ENCODE data around the gene LILRA6. TPM values are rescaled to one million over a fixed set of nuclear protein-coding genes. Genes with fewer than 3 reads are reported as not detected.
"Not testable (repeated sequence)": the region's sequence is repeated elsewhere in the genome, so short reads cannot be mapped to it uniquely, and the experiment has no call there.

LILRA6 gene
- total RNA-seq, 2 donors from 2014 or later = 0.23 TPM; not detected in 1

DNA sequence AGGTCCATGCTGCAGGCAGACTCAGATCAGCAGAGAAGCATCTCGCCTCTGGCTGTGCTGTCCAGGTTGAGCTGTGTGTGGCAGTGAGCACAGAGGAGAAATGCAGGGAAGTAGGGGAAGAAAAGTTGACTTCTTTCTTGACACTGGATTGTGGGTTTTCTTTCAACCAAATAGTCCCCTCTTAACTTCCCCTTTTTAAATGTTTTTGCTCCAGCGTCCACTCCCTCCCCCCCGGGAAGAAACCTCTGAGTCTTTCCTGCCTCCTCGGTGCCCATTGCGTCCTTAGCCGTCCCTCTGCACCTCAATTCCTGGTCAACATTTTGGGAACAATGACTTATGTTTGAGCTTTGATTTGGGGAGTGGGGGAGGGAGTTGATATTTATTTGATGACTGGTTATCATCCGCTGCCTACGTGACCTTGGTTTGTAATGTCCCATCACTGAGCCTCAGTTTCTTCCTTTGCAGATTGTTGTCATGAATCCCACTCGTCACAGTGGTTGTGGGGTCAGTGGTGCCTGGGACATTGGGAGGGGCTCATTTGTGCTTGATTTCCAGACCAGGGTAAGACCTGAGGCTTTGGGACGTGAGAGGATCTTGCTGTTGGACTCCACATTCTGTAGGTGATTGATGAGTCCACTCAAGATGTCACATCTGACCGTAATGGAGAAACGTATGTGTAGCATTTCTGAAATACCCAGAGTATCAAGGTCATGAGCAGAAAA is 38.6 kb upstream of the LILRA6 start, which contains the start of gene LILRB2:
LILRB2 (minus strand) TSS at position 104 of the 722 bp plus-strand sequence. CDS start 614 bp downstream, outside the sequence.
- TF ChIP-seq POLR2AphosphoS5 (IDR thresholded peaks at IDR 0.05) = no peak
- TF ChIP-seq POLR2A (IDR thresholded peaks at IDR 0.05) = no peak
- TF ChIP-seq, protein P1, sequence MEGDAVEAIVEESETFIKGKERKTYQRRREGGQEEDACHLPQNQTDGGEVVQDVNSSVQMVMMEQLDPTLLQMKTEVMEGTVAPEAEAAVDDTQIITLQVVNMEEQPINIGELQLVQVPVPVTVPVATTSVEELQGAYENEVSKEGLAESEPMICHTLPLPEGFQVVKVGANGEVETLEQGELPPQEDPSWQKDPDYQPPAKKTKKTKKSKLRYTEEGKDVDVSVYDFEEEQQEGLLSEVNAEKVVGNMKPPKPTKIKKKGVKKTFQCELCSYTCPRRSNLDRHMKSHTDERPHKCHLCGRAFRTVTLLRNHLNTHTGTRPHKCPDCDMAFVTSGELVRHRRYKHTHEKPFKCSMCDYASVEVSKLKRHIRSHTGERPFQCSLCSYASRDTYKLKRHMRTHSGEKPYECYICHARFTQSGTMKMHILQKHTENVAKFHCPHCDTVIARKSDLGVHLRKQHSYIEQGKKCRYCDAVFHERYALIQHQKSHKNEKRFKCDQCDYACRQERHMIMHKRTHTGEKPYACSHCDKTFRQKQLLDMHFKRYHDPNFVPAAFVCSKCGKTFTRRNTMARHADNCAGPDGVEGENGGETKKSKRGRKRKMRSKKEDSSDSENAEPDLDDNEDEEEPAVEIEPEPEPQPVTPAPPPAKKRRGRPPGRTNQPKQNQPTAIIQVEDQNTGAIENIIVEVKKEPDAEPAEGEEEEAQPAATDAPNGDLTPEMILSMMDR (IDR thresholded peaks at IDR 0.05) = no peak
- no peak for DNase-seq (ENCODE audit: low spot score)
- Histone ChIP-seq H3K4me3 (no peak within 1 kb of the TSS), H3K27me3 (replicated peaks; ENCODE audit: insufficient read depth) (peaks cover 6% of the 10 kb centered on the region), H3K9me3 (no peaks in the 10 kb centered on the region), H3K36me3 (no peaks in the 10 kb centered on the region), H3K4me1 (replicated peaks) (no peaks in the 10 kb centered on the region), H3K27ac (no peak within 1 kb of the TSS)
- intact Hi-C loops (cut with DNase I) = no loop called here
- WGBS = 74% methylated on average over 12 of the region's 12 CpGs

DNA sequence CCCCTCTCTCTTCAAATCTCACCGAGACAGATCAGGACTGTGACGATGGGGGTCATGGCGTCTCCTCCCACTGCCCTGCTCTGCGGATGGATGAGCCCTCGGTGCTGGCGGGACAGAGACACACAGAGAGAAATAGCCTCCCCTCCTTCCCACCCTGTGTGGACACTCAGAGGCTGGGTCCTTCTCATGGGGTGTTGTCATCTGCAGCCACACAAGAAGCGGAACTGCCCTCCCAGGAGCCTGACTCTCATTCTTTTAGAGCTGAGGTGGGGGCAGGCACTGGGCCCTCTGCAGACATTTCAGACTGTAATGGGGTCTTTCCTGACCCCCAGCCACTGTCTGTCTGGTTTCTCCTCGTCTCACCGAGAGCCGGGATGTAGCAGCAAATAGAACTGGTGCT is 37.9 kb upstream of the LILRA6 start:
- 40% methylated on average over 10 of the region's 10 CpGs for WGBS
- H3K9me3 ChIP-seq; DNase-seq (ENCODE audit: low spot score); H3K4me1 ChIP-seq (replicated peaks); H3K4me3 ChIP-seq; H3K27ac ChIP-seq; intact Hi-C loops (cut with DNase I); H3K36me3 ChIP-seq; H3K27me3 ChIP-seq (replicated peaks; ENCODE audit: insufficient read depth): not testable (repeated sequence)

DNA sequence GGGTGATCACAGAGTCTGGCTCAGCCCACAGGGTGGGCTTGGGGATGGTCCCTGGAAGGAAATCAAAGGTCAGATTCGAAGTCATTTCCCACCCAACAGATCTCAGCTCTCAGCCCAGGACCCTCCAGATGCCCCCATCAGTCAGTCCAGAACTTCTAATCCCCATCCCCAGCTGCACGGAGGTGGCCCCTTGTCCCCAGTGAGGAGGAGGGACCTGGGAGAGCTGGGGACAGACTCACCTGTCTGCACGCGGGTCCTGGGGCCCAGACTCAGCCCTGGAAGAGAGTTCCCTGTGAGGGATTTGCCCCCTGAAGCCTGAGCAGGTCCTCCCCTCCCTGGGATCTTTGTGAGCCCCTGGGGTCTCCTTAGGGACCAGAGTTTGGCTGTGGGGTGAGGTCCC is 37.4 kb upstream of the LILRA6 start:
- H3K9me3 ChIP-seq; intact Hi-C loops (cut with DNase I); H3K36me3 ChIP-seq; H3K27ac ChIP-seq; H3K4me3 ChIP-seq; H3K4me1 ChIP-seq (replicated peaks); H3K27me3 ChIP-seq (replicated peaks; ENCODE audit: insufficient read depth); DNase-seq (ENCODE audit: low spot score): not testable (repeated sequence)
- 33% methylated on average over 4 of the region's 4 CpGs for WGBS

DNA sequence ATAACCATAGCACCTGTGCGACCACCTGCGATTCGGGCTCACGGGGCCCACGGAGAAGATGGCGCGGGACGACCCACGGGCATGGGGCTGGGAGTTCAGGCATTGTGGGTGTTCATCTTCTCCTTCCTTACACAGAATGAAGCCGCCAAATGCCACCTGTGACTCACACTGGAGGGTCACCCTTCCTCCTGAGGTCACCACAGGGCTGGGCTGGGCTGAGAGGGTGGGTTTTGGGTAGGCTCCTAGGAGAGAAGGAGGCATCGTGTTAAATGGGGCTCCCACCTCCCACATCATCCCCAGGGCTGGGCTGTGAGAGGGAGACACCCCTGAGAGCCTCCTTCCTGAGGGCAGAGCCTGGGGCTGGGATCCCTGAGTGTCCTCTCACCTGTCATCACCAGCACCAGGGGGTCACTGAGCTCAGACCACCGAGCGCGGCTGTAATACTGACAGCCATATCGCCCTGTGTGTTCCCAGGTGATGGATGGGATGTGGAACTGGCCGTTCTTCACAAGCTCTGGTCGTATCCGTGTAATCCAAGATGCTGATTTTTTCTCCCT is 36.9 kb upstream of the LILRA6 start:
- 87% methylated on average over 18 of the region's 18 CpGs for WGBS
- intact Hi-C loops (cut with DNase I) = no loop called here

DNA sequence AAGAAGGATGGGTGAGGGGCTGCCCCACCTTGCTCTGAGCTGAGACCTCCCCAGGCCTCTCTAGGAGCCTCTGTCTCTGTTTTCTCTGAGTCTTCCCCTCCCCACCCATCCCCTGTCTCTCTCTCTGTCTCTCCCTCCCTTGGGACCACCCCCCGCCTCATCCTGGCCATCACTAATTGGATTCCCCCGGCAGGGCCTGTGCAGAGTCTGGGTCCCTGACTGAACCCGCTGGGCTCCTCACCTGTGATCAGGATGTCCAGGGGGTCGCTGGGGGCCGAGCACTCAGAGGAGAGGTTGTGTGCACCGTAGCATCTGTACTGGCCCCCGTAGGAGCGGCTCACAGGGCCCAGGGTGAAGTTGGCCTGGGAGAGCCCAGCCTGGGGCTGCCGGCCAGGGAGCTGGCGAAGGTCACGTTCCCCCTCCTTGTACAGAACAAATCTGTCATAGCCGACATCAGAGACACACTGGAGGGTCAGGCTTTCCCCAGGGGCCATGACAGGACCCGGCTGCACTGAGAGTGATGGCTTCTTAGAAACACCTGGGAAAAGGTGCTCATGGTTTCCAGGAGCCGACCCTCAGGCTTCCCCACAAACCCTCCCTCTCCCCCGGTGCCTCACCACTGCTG is 36.1 kb upstream of the LILRA6 start:
- H3K4me1 ChIP-seq (replicated peaks); intact Hi-C loops (cut with DNase I); H3K4me3 ChIP-seq; DNase-seq (ENCODE audit: low spot score); H3K9me3 ChIP-seq; H3K36me3 ChIP-seq; H3K27ac ChIP-seq; H3K27me3 ChIP-seq (replicated peaks; ENCODE audit: insufficient read depth): not testable (repeated sequence)
- WGBS = 74% methylated on average over 11 of the region's 15 CpGs

More for the DNA sequence above, 36.9 kb upstream of the LILRA6 start:
- DNase-seq (ENCODE audit: low spot score) = no peak
- no peaks in the 10 kb centered on the region for H3K9me3 ChIP-seq
- no peak overlapping the region for H3K27ac ChIP-seq
- TF ChIP-seq POLR2A (IDR thresholded peaks at IDR 0.05) (no peak), POLR2AphosphoS5 (IDR thresholded peaks at IDR 0.05) (no peak)
- TF ChIP-seq, protein P1 (IDR thresholded peaks at IDR 0.05) = no peak
- peaks cover 6% of the 10 kb centered on the region for H3K27me3 ChIP-seq (replicated peaks; ENCODE audit: insufficient read depth)
- no peaks in the 10 kb centered on the region for H3K36me3 ChIP-seq
- H3K4me1 ChIP-seq (replicated peaks) = no peaks in the 10 kb centered on the region
- no peak overlapping the region for H3K4me3 ChIP-seq

DNA sequence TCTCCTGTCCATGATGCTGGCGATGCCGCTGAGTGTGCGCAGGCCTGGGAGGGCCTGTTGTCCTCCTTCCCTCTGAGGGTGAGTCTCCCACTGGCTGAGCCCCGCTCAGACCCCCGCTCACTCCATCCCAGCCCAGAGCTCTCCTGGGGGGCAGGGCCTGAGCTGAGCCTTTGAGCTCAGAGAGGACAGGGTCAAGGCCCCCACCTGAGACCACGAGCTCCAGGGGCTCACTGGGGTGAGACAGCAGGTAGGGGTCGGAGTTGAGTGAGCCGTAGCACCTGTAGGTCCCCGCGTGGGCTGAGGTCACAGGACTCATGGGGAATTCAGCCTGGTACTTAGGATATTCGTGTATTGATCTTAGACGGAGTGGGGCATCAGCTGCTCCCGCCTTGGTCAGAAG is 35.5 kb upstream of the LILRA6 start:
- H3K36me3 ChIP-seq; H3K4me1 ChIP-seq (replicated peaks); H3K27me3 ChIP-seq (replicated peaks; ENCODE audit: insufficient read depth); intact Hi-C loops (cut with DNase I); H3K27ac ChIP-seq; H3K9me3 ChIP-seq; DNase-seq (ENCODE audit: low spot score); H3K4me3 ChIP-seq: not testable (repeated sequence)
- WGBS = 77% methylated on average over 13 of the region's 13 CpGs

DNA sequence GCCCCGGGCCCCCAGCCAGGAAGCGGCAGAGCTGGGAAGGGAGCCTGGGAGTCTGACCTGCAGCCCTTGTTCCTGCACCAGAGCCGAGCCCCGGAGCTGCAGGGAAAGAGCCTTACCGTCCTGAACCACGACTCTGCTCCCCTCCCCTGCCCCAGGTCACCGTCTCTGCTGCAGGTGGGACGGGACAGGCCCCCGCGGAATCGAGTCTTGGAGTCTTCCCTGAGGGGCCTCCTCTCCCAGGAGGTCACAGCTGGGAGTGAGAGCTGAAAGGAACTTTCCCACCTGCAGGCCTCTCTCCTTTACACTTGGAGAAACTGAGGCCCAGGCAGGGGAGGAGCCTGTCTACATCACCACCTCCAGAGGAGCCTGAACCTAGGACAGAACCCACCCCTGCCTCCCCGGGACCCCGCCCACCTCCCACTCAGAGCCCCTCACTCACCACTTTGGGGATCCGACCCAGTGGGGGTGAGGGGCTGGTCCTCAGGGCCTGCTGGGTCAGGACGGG is 34.6 kb upstream of the LILRA6 start:
- DNase-seq (ENCODE audit: low spot score); H3K4me3 ChIP-seq; H3K27ac ChIP-seq; H3K9me3 ChIP-seq; H3K27me3 ChIP-seq (replicated peaks; ENCODE audit: insufficient read depth); H3K4me1 ChIP-seq (replicated peaks); intact Hi-C loops (cut with DNase I); H3K36me3 ChIP-seq: not testable (repeated sequence)
- 76% methylated on average over 13 of the region's 15 CpGs for WGBS
